Spleen (tissue), 3 donors: ENCODE data around the gene NECTIN3.

ENCODE experiments used
- POLR2A ChIP-seq, 3 donors: fragments of 450-650 bp; IDR thresholded peaks; one replicate each; pipeline ENCODE4 v1.5.1; 2017; ENCODE audit warnings: antibody characterized with exemption in 3 of 3, mild to moderate bottlenecking in 1 of 3
- POLR2AphosphoS5 ChIP-seq, 3 donors: sonication (generic); formaldehyde crosslinking; IDR thresholded peaks; one replicate each; pipeline ENCODE4 v1.5.1; 2017; ENCODE audit warnings: antibody characterized with exemption in 3 of 3

DNA sequence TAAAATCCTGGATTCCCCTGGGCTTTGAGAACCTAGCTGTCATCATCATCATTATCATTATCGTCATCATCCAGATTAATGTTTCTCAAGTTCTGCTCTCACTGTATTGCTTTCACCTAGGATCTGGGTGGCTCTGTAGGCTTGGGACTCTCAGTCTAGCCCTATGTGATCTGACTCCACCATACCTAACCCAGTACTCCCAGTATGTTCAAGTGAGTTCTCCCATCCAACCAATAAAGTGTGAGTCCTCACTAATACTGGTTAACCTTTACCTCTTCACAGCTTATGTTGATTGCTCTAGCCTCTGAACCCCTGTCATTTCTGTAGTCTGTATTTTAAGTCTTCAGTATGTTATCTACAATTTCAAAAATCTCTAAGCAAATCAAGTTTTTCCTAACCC lies 102.3 kb downstream of the NECTIN3 start:
- no peak for TF ChIP-seq POLR2A (IDR thresholded peaks at IDR 0.05)
- TF ChIP-seq POLR2AphosphoS5 (IDR thresholded peaks at IDR 0.05): no peak
